ENCODE results near the gene FBLN5. TPM values are rescaled to one million over a fixed set of nuclear protein-coding genes. Genes with fewer than 3 reads are reported as not detected.
"Not testable (repeated sequence)": the region's sequence is repeated elsewhere in the genome, so short reads cannot be mapped to it uniquely, and the experiment has no call there.

The FBLN5 gene
- total RNA-seq, 2 donors from 2014 or later: 3.7 to 6.6 TPM

GRCh38 chr14:91911474-91912032 lies 35.9 kb downstream of the FBLN5 start:
- DNase-seq: peak in 2 of 3 donors; percentile 12 to 20
- peak overlapping the region; percentile 67 for H3K27ac Mint-ChIP-seq
- peak; percentile 96 for ATAC-seq
- peaks cover 3% of the 10 kb centered on the region for H3K36me3 Mint-ChIP-seq (ENCODE audit: low read depth)
- H3K9me3 ChIP-seq (ENCODE audit: control insufficient read depth, low read length, poor library complexity, severe bottlenecking): no peaks in the 10 kb centered on the region
- peaks cover 5% of the 10 kb centered on the region for H3K27me3 Mint-ChIP-seq
- peak overlapping the region; percentile 28 for H3K4me3 Mint-ChIP-seq
- peaks cover 18% of the 10 kb centered on the region for H3K4me1 Mint-ChIP-seq

GRCh38 chr14:91910196-91910595 lies 37.3 kb downstream of the FBLN5 start:
- peaks cover 18% of the 10 kb centered on the region for H3K4me1 Mint-ChIP-seq
- no peaks in the 10 kb centered on the region for H3K9me3 ChIP-seq (ENCODE audit: control insufficient read depth, low read length, poor library complexity, severe bottlenecking)
- peaks cover 3% of the 10 kb centered on the region for H3K36me3 Mint-ChIP-seq (ENCODE audit: low read depth)
- no peak overlapping the region for H3K27ac Mint-ChIP-seq
- peaks cover 5% of the 10 kb centered on the region for H3K27me3 Mint-ChIP-seq
- ATAC-seq (no peak), DNase-seq (no peak)
- H3K4me3 Mint-ChIP-seq: no peak overlapping the region

GRCh38 chr14:91906374-91906773 lies 41.1 kb downstream of the FBLN5 start:
- Mint-ChIP-seq H3K27me3 (peaks cover 10% of the 10 kb centered on the region), H3K27ac (no peak overlapping the region), H3K36me3 (ENCODE audit: low read depth) (peaks cover 3% of the 10 kb centered on the region), H3K4me3 (no peak overlapping the region), H3K4me1 (peaks cover 12% of the 10 kb centered on the region)
- H3K9me3 ChIP-seq (ENCODE audit: control insufficient read depth, low read length, poor library complexity, severe bottlenecking): no peaks in the 10 kb centered on the region
- DNase-seq (no peak), ATAC-seq (no peak)

- peaks cover 6% of the 10 kb centered on the region for H3K4me1 Mint-ChIP-seq
- DNase-seq: no peak
- H3K9me3 ChIP-seq (ENCODE audit: control insufficient read depth, low read length, poor library complexity, severe bottlenecking): no peaks in the 10 kb centered on the region
These were observed 42.4 kb downstream of the FBLN5 start for GRCh38 chr14:91904956-91905645.

GRCh38 chr14:91904483-91904882 lies 43.0 kb downstream of the FBLN5 start:
- ATAC-seq (no peak), DNase-seq (no peak)
- Mint-ChIP-seq H3K36me3 (ENCODE audit: low read depth) (peaks cover 3% of the 10 kb centered on the region), H3K4me3 (no peak overlapping the region), H3K27me3 (peaks cover 10% of the 10 kb centered on the region), H3K27ac (no peak overlapping the region), H3K4me1 (peaks cover 5% of the 10 kb centered on the region)
- H3K9me3 ChIP-seq (ENCODE audit: control insufficient read depth, low read length, poor library complexity, severe bottlenecking): no peaks in the 10 kb centered on the region

More at GRCh38 chr14:91904956-91905645, 42.4 kb downstream of the FBLN5 start:
- no peak overlapping the region for H3K4me3 Mint-ChIP-seq
- peaks cover 10% of the 10 kb centered on the region for H3K27me3 Mint-ChIP-seq
- no peak overlapping the region for H3K27ac Mint-ChIP-seq
- no peak for ATAC-seq
- peaks cover 3% of the 10 kb centered on the region for H3K36me3 Mint-ChIP-seq (ENCODE audit: low read depth)

- Mint-ChIP-seq H3K27ac (no peak overlapping the region), H3K27me3 (peaks cover 10% of the 10 kb centered on the region), H3K4me3 (no peak overlapping the region), H3K4me1 (peaks cover 2% of the 10 kb centered on the region), H3K36me3 (ENCODE audit: low read depth) (peaks cover under 1% of the 10 kb centered on the region)
- ATAC-seq (no peak), DNase-seq (no peak)
- no peaks in the 10 kb centered on the region for H3K9me3 ChIP-seq (ENCODE audit: control insufficient read depth, low read length, poor library complexity, severe bottlenecking)
These were observed 44.4 kb downstream of the FBLN5 start for GRCh38 chr14:91903070-91903469.

GRCh38 chr14:91902336-91902735 lies 45.2 kb downstream of the FBLN5 start:
- ATAC-seq: no peak
- Mint-ChIP-seq H3K27ac (no peak overlapping the region), H3K4me1 (peaks cover 2% of the 10 kb centered on the region)

GRCh38 chr14:91901449-91902226 lies 45.9 kb downstream of the FBLN5 start:
- Mint-ChIP-seq H3K27me3 (peaks cover 5% of the 10 kb centered on the region), H3K27ac (no peak overlapping the region), H3K4me1 (peaks cover 4% of the 10 kb centered on the region), H3K36me3 (ENCODE audit: low read depth) (peaks cover 3% of the 10 kb centered on the region), H3K4me3 (no peak overlapping the region)
- DNase-seq (no peak), ATAC-seq (no peak)
- no peaks in the 10 kb centered on the region for H3K9me3 ChIP-seq (ENCODE audit: control insufficient read depth, low read length, poor library complexity, severe bottlenecking)

More at GRCh38 chr14:91902336-91902735, 45.2 kb downstream of the FBLN5 start:
- no peak for DNase-seq
- Mint-ChIP-seq H3K27me3 (peaks cover 7% of the 10 kb centered on the region), H3K4me3 (no peak overlapping the region), H3K36me3 (ENCODE audit: low read depth) (no peaks in the 10 kb centered on the region)
- H3K9me3 ChIP-seq (ENCODE audit: control insufficient read depth, low read length, poor library complexity, severe bottlenecking): no peaks in the 10 kb centered on the region

GRCh38 chr14:91899806-91900205 lies 47.7 kb downstream of the FBLN5 start:
- peaks cover 5% of the 10 kb centered on the region for H3K27me3 Mint-ChIP-seq
- H3K36me3 Mint-ChIP-seq (ENCODE audit: low read depth): peaks cover 3% of the 10 kb centered on the region
- no peaks in the 10 kb centered on the region for H3K9me3 ChIP-seq (ENCODE audit: control insufficient read depth, low read length, poor library complexity, severe bottlenecking)
- DNase-seq (no peak), ATAC-seq (no peak)
- H3K4me1 Mint-ChIP-seq: peaks cover 11% of the 10 kb centered on the region
- H3K27ac Mint-ChIP-seq: no peak overlapping the region
- H3K4me3 Mint-ChIP-seq: no peak overlapping the region

- ATAC-seq: no peak
- Mint-ChIP-seq H3K36me3 (ENCODE audit: low read depth) (peaks cover 3% of the 10 kb centered on the region), H3K27ac (no peak overlapping the region), H3K4me1 (peaks cover 11% of the 10 kb centered on the region), H3K4me3 (no peak overlapping the region), H3K27me3 (peaks cover 5% of the 10 kb centered on the region)
- DNase-seq: no peak
- no peaks in the 10 kb centered on the region for H3K9me3 ChIP-seq (ENCODE audit: control insufficient read depth, low read length, poor library complexity, severe bottlenecking)
These were observed 48.3 kb downstream of the FBLN5 start for GRCh38 chr14:91899213-91899612.

- H3K4me1 Mint-ChIP-seq: peaks cover 15% of the 10 kb centered on the region
- H3K27ac Mint-ChIP-seq: no peak overlapping the region
- H3K27me3 Mint-ChIP-seq: no peaks in the 10 kb centered on the region
- no peaks in the 10 kb centered on the region for H3K9me3 ChIP-seq (ENCODE audit: control insufficient read depth, low read length, poor library complexity, severe bottlenecking)
- no peak for ATAC-seq
- H3K36me3 Mint-ChIP-seq (ENCODE audit: low read depth): peaks cover 3% of the 10 kb centered on the region
- no peak overlapping the region for H3K4me3 Mint-ChIP-seq
- no peak for DNase-seq
These were observed 49.1 kb downstream of the FBLN5 start for GRCh38 chr14:91898372-91898771.

- peaks cover 15% of the 10 kb centered on the region for H3K4me1 Mint-ChIP-seq
These were observed 49.8 kb downstream of the FBLN5 start for GRCh38 chr14:91897716-91898115.

GRCh38 chr14:91897106-91897701 lies 50.3 kb downstream of the FBLN5 start:
- no peak overlapping the region for H3K27ac Mint-ChIP-seq

More at GRCh38 chr14:91897716-91898115, 49.8 kb downstream of the FBLN5 start:
- H3K9me3 ChIP-seq (ENCODE audit: control insufficient read depth, low read length, poor library complexity, severe bottlenecking); H3K27ac Mint-ChIP-seq; DNase-seq; H3K36me3 Mint-ChIP-seq (ENCODE audit: low read depth); H3K4me3 Mint-ChIP-seq; H3K27me3 Mint-ChIP-seq; ATAC-seq: not testable (repeated sequence)

More at GRCh38 chr14:91897106-91897701, 50.3 kb downstream of the FBLN5 start:
- no peak for DNase-seq
- no peak overlapping the region for H3K4me3 Mint-ChIP-seq
- no peaks in the 10 kb centered on the region for H3K9me3 ChIP-seq (ENCODE audit: control insufficient read depth, low read length, poor library complexity, severe bottlenecking)
- no peaks in the 10 kb centered on the region for H3K27me3 Mint-ChIP-seq
- H3K4me1 Mint-ChIP-seq: peaks cover 18% of the 10 kb centered on the region
- no peak for ATAC-seq
- peaks cover 3% of the 10 kb centered on the region for H3K36me3 Mint-ChIP-seq (ENCODE audit: low read depth)

Data from T-helper 17 cell (primary cell).